Parathyroid adenoma (tissue), 2 donors: ENCODE data around the gene ANKRD37.

ENCODE experiments used
- H2AFZ ChIP-seq: fragments of 300-600 bp; sonication (generic); one replicate; pipeline ENCODE4 v1.7.0; 2017; ENCODE audit warnings: antibody characterized with exemption, mild to moderate bottlenecking
- H3K27ac ChIP-seq: fragments of 300-600 bp; sonication (generic); one replicate; pipeline ENCODE4 v1.7.0; 2017
- H3K27me3 ChIP-seq: fragments of 300-600 bp; sonication (generic); one replicate; pipeline ENCODE4 v1.7.0; 2017; ENCODE audit warnings: low read length; ENCODE audit not compliant: control insufficient read depth, insufficient read depth
- H3K36me3 ChIP-seq: fragments of 300-600 bp; sonication (generic); one replicate; pipeline ENCODE4 v1.7.0; 2017; ENCODE audit warnings: low read length; ENCODE audit not compliant: control insufficient read depth, insufficient read depth
- H3K4me1 ChIP-seq: fragments of 300-600 bp; sonication (generic); one replicate; pipeline ENCODE4 v1.7.0; 2017; ENCODE audit warnings: control low read depth
- H3K4me2 ChIP-seq: fragments of 300-600 bp; sonication (generic); one replicate; pipeline ENCODE4 v1.7.0; 2017; ENCODE audit warnings: low read length
- H3K4me3 ChIP-seq: fragments of 300-600 bp; sonication (generic); one replicate; pipeline ENCODE4 v1.7.0; 2017; ENCODE audit warnings: low read depth, low read length
- H3K79me2 ChIP-seq: fragments of 300-600 bp; sonication (generic); one replicate; pipeline ENCODE4 v1.7.0; 2017; ENCODE audit warnings: control low read depth
- H3K9ac ChIP-seq: fragments of 300-600 bp; sonication (generic); one replicate; pipeline ENCODE4 v1.7.0; 2017; ENCODE audit warnings: mild to moderate bottlenecking
- H3K9me3 ChIP-seq: fragments of 300-600 bp; sonication (generic); one replicate; pipeline ENCODE4 v1.7.0; 2017; ENCODE audit warnings: low read length; ENCODE audit not compliant: control insufficient read depth
- TF ChIP-seq, protein P1 (sequence below): fragments of 300-600 bp; sonication (generic); IDR thresholded peaks from one replicate; pipeline ENCODE4 v1.7.0; 2017; ENCODE audit warnings: antibody characterized with exemption, mild to moderate bottlenecking
- donor health status: primary hyperparathyroidism.

Gene ANKRD37

DNA sequence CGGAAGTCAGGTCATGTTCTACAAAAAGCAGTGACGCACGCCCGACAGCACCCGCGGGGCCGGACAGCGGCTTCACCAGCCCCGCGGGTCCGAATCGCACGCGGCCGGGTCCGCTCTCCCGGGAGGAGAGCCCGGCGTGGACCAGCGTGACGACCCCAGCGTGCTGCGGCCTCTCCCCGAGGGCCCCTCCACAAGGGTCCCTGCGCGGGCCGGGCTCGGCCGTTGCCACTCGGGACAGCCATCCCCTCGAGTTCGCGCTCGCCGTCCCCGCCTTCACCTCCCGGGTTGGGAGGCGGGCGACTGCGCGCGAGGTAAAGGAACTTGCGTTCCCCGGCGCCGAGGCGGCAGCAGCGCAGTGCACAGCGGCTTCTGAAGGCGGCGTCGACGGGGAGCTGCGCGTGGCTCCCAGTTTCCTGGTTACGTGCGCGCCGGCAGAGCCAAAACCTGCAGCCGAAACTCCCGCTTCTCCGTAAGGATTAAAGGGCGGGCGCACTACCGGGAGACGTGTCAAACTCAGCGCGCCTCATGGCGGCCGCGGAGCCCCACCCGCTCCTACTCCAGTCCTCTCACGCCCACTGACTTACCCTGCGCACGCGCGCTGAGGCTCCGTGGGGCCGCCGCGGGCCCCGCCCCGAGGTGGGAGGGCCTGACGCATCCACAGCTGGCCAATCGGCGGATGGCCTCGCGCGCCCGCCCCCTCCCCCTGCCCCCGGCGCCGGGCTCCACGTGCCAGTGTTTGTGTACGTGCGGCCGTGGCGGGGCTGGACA, 501 bp upstream of the ANKRD37 start:
- Histone ChIP-seq H3K4me1 (no peaks in the 10 kb centered on the region), H3K9me3 (no peaks in the 10 kb centered on the region), H3K27ac (peak overlapping the region; percentile 97), H3K27me3 (no peaks in the 10 kb centered on the region), H3K79me2 (no peaks in the 10 kb centered on the region), H3K4me3 (peak overlapping the region; percentile 69), H2AFZ (peak overlapping the region; percentile 87), H3K9ac (no peak overlapping the region), H3K4me2 (peak overlapping the region; percentile 89), H3K36me3 (no peaks in the 10 kb centered on the region)
- TF ChIP-seq, protein P1, sequence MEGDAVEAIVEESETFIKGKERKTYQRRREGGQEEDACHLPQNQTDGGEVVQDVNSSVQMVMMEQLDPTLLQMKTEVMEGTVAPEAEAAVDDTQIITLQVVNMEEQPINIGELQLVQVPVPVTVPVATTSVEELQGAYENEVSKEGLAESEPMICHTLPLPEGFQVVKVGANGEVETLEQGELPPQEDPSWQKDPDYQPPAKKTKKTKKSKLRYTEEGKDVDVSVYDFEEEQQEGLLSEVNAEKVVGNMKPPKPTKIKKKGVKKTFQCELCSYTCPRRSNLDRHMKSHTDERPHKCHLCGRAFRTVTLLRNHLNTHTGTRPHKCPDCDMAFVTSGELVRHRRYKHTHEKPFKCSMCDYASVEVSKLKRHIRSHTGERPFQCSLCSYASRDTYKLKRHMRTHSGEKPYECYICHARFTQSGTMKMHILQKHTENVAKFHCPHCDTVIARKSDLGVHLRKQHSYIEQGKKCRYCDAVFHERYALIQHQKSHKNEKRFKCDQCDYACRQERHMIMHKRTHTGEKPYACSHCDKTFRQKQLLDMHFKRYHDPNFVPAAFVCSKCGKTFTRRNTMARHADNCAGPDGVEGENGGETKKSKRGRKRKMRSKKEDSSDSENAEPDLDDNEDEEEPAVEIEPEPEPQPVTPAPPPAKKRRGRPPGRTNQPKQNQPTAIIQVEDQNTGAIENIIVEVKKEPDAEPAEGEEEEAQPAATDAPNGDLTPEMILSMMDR: no peak

DNA sequence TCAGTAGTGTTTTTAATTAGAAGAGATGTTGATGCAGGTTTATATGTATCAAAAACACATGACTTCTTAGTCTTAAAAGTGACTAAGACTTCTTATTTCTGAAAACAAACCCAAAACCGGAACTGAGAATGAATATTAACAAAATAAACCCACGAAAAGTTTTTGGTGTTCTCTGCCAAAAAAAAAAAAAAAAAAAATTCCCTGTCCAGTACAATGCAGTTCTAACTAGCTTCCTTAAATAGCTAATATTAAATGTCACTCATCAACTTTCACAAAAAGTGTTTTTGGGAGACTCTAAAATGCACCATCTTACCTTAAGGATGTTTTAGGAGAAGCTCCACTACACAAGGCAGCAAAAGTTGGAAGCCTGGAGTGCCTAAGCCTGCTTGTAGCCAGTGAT, 2.0 kb downstream of the ANKRD37 start:
- Histone ChIP-seq H3K4me1 (no peaks in the 10 kb centered on the region), H3K9me3 (no peaks in the 10 kb centered on the region), H3K4me3 (no peak overlapping the region), H3K79me2 (no peaks in the 10 kb centered on the region), H3K4me2 (no peak overlapping the region), H3K36me3 (no peaks in the 10 kb centered on the region), H2AFZ (no peak overlapping the region), H3K9ac (no peak overlapping the region), H3K27ac (no peak overlapping the region), H3K27me3 (no peaks in the 10 kb centered on the region)
- TF ChIP-seq, protein P1: no peak

DNA sequence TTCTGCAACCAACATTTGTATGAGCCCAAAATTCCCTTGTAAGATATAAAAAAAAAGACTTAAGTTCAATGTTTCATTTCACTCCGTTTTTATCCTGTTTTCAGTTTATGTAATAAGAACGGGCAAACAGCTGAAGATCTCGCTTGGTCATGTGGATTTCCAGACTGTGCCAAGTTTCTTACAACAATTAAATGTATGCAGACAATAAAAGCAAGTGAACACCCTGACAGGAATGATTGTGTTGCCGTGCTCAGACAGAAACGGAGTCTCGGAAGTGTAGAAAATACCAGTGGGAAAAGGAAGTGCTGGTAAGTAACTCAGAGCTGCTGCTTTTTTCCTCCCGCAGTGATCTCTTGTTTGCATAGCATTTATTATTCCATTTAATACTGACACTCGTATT, 2.8 kb downstream of the ANKRD37 start:
- H3K27me3 ChIP-seq: no peaks in the 10 kb centered on the region
- TF ChIP-seq, protein P1: no peak
- H2AFZ ChIP-seq: no peak overlapping the region
- no peak overlapping the region for H3K27ac ChIP-seq
- H3K9ac ChIP-seq: no peak overlapping the region
- no peak overlapping the region for H3K4me2 ChIP-seq
- no peaks in the 10 kb centered on the region for H3K9me3 ChIP-seq
- H3K4me3 ChIP-seq: no peak overlapping the region
- H3K4me1 ChIP-seq: no peaks in the 10 kb centered on the region
- no peaks in the 10 kb centered on the region for H3K79me2 ChIP-seq
- no peaks in the 10 kb centered on the region for H3K36me3 ChIP-seq

DNA sequence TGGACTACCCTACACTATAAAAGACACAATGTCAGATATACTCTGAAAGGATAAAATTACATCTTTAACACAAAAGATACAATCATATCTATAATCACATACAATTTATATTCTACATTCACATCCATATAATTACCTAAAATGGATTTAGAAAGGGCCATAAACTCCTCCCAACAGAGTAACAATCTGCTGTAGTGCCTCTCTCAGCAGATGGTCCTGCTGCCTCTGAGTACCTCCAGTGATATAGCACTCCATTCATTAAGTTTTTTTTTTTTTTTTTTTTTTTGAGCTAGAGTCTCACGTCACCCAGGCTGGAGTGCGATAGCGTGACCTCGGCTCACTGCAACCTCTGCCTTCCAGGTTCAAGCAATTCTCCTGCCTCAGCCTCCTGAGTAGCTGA, 7.4 kb downstream of the ANKRD37 start:
- Histone ChIP-seq H3K4me2 (no peak overlapping the region), H3K27ac (no peak overlapping the region), H3K4me1 (no peaks in the 10 kb centered on the region), H3K27me3 (no peaks in the 10 kb centered on the region), H3K4me3 (no peak overlapping the region), H2AFZ (no peak overlapping the region), H3K9me3 (no peaks in the 10 kb centered on the region), H3K36me3 (no peaks in the 10 kb centered on the region), H3K79me2 (no peaks in the 10 kb centered on the region), H3K9ac (no peak overlapping the region)
- TF ChIP-seq, protein P1: no peak
